ENCODE measurements around the gene RGS9.

RGS9 gene

DNA sequence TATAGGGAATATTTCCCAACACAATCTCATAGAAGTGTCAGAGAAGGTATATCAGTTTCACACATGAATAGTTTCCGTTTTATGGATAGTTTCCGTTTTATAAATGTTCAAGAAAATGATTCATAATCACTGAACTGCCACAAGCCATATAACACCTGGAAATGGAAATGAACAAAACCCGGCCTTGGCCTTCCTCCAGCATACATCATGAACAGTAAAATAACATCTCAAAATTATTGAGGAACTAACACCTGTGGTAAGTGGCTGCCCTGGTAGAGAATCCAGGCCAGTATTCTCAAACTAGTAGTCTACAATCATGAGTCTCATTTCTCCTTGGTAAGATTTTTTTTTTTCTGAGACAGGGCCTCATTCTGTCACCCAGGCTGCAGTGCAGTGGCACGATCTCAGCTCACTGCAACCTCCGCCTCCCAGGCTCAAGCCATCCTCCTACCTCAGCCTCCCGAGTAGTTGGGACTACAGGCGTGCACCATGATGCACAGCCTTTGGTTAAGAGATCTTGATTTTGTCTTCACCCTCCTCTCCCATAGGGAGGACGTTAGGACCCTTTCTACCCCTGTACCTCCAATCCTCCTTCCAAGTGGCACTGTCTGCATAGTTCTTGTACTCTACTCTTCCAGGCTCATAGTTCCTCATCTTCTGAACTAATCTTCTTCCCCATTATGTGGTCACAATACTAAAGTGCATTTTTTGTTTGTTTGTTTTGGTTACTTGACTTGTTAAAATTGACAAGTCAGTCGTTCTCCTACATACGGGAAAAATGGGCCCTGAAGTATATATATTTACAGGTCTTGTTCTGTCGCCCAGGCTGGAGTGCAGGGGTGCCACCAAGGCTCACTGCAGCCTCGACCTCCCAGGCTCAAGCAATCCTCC lies 15.0 kb upstream of the RGS9 start:
- TF ChIP-seq, protein P1, sequence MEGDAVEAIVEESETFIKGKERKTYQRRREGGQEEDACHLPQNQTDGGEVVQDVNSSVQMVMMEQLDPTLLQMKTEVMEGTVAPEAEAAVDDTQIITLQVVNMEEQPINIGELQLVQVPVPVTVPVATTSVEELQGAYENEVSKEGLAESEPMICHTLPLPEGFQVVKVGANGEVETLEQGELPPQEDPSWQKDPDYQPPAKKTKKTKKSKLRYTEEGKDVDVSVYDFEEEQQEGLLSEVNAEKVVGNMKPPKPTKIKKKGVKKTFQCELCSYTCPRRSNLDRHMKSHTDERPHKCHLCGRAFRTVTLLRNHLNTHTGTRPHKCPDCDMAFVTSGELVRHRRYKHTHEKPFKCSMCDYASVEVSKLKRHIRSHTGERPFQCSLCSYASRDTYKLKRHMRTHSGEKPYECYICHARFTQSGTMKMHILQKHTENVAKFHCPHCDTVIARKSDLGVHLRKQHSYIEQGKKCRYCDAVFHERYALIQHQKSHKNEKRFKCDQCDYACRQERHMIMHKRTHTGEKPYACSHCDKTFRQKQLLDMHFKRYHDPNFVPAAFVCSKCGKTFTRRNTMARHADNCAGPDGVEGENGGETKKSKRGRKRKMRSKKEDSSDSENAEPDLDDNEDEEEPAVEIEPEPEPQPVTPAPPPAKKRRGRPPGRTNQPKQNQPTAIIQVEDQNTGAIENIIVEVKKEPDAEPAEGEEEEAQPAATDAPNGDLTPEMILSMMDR (IDR thresholded peaks at IDR 0.05; ENCODE audit: low read depth, low read length, missing control alignments): no peak
- Histone ChIP-seq H3K36me3 (replicated peaks) (no peaks in the 10 kb centered on the region), H3K27me3 (replicated peaks) (no peaks in the 10 kb centered on the region), H3K4me3 (ENCODE audit: low read depth, low read length) (peak overlapping the region; percentile 67), H3K27ac (no peak overlapping the region)
- DNase-seq: no peak
- in situ Hi-C loops (cut with HindIII; ENCODE audit: low pct_ligation_motif_present, low sequenced_read_pairs): no loop called here

DNA sequence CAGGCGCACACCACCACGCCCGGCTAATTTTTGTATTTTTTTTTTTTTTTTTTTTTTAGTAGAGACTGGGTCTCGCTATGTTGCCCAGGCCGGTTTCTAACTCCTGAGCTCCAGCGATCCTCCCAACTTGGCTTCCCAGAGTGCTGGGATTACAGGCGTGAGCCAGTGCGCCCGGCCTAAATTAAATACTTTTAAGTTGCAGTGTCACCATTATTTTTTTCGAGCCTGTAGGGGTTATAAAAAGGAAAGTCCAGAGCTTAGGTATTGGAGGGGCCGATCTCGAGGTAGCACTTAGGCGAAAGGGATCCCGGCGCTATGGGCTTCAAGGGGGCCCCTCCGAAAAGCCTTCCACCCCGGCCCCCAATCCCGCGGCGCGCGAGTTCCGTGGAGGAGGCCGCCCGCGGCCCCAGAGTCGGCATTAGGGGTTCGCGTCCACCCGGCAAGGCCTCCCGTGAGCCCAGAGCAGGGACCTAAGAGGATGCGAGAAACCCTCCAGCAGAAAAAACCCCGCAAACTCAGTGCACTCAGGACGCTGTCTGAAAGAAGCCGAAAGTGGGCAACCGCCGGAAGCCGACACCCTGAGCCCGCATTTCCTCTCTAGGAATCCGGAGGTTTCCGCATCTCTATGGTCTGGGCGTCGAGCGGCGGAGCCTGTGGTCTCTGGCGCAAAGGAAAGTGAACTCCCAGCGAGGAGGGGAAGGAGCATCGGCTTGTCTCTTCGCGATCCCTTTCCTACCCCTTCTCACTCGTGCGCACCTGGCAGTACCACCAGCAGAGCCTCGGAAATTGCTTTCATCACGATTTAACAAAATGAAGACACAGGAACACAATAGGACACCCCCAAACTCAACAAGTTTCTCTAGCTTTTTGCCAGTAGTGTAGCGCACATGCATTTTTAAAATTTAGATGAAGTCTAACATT lies 14.1 kb upstream of the RGS9 start:
- in situ Hi-C loops (cut with HindIII; ENCODE audit: low pct_ligation_motif_present, low sequenced_read_pairs): no loop called here
- H3K4me3 ChIP-seq (ENCODE audit: low read depth, low read length): peak overlapping the region; percentile 67
- TF ChIP-seq, protein P1 (IDR thresholded peaks at IDR 0.05; ENCODE audit: low read depth, low read length, missing control alignments): no peak
- no peaks in the 10 kb centered on the region for H3K27me3 ChIP-seq (replicated peaks)
- H3K36me3 ChIP-seq (replicated peaks): no peaks in the 10 kb centered on the region
- peak; percentile 80 for DNase-seq
- H3K27ac ChIP-seq: peak overlapping the region; percentile 54

DNA sequence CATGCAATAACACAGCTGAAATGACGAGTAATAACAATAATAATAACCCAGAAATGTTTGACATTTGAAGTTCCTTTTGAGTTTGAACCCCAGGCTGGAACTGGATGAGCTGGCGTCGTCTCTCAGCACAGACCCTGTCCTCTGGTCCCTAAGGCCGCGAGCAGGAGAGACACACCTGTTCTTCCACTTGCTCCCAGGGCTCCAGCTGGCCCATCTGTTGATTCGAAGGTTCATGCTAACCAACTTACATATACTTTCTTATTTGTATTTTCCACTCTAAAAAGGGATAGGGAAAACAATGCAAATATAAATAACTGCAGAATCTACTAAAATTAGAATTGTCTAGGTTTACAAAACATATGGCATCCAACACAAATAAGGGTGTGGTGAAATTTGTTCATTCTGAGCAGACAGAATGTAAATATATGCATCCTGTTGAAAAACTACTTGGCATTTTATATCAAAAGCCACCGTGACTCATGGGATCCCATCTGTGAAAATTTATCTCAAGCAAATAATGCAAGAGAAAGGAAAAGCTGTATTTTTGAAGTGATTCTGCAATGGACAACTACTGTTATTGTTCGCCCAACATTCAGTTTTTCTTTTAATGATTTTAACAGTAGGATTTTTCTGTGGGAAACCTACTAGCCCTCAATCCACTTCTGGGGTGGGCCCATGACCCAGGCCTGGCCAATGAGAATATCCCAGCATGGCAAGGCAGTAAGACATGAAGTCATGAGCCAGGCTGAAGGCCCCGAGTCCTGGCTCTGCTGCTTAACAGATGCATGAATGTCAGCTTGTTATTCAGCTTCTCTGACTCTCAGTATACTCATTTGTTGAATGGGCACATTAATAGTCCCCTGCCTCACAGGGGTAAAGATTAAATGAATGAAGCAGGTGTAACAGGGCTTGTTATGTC lies 13.2 kb upstream of the RGS9 start:
- TF ChIP-seq, protein P1 (IDR thresholded peaks at IDR 0.05; ENCODE audit: low read depth, low read length, missing control alignments): no peak
- Histone ChIP-seq H3K36me3 (replicated peaks) (no peaks in the 10 kb centered on the region), H3K27me3 (replicated peaks) (no peaks in the 10 kb centered on the region), H3K27ac (peak overlapping the region; percentile 54), H3K4me3 (ENCODE audit: low read depth, low read length) (peak overlapping the region; percentile 67)
- DNase-seq: no peak
- in situ Hi-C loops (cut with HindIII; ENCODE audit: low pct_ligation_motif_present, low sequenced_read_pairs): no loop called here

DNA sequence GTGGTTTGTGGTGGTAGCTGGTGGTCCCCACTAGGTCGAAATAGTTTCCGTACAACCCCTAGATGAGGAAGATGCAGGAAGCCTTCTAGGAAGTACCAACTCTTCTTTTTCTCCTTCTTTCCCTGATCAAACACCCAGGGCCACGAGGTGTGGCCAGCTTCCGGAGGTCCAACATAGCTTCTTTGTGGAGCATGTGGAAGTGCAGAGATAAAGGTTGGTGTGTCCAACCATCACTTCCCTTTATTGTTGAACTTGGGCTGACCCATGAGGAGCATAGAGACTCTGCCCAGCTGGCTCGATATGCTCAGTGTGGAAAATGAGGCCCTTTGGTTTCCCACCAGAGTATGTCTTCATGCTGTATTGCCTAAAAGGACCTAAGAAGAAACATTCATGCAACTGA lies 6.3 kb upstream of the RGS9 start:
- Histone ChIP-seq H3K36me3 (replicated peaks) (no peaks in the 10 kb centered on the region), H3K27ac (no peak overlapping the region), H3K4me3 (ENCODE audit: low read depth, low read length) (no peak overlapping the region), H3K27me3 (replicated peaks) (no peaks in the 10 kb centered on the region)
- in situ Hi-C loops (cut with HindIII; ENCODE audit: low pct_ligation_motif_present, low sequenced_read_pairs): no loop called here
- DNase-seq: no peak
- TF ChIP-seq, protein P1 (IDR thresholded peaks at IDR 0.05; ENCODE audit: low read depth, low read length, missing control alignments): no peak

DNA sequence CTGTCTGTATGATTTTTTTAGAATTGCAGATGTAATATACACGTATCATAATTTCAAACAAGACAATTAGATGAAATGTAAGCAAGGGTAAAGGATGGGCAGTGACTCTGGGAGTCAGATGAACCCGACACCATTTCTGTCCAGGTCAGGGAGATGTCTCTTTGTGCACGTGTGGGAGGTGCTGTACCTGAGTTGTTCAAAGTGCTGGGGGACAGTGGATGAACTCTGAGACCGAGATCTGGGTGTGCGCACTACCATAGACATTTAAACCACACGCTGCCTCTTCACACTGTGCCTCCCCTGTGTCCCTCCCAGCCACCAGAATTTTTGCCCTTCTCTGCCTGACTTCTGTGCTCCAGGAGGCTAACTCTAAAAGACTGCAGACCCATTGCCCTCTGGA lies 5.9 kb upstream of the RGS9 start:
- Histone ChIP-seq H3K36me3 (replicated peaks) (no peaks in the 10 kb centered on the region), H3K4me3 (ENCODE audit: low read depth, low read length) (no peak overlapping the region), H3K27ac (no peak overlapping the region), H3K27me3 (replicated peaks) (no peaks in the 10 kb centered on the region)
- in situ Hi-C loops (cut with HindIII; ENCODE audit: low pct_ligation_motif_present, low sequenced_read_pairs): no loop called here
- no peak for DNase-seq
- TF ChIP-seq, protein P1 (IDR thresholded peaks at IDR 0.05; ENCODE audit: low read depth, low read length, missing control alignments): no peak
